Measurements from ENCODE around the gene ZFHX3.
"Not testable (repeated sequence)": the region's sequence is repeated elsewhere in the genome, so short reads cannot be mapped to it uniquely, and the experiment has no call there.

The ZFHX3 gene

GRCh38 chr16:73047536-73048291 lies at the start of gene ZFHX3:
TSS of gene ZFHX3 (minus strand) at chr16:73048128. CDS start at chr16:72960145, 87,983 bp downstream.
- DNase-seq = peak; percentile 80

GRCh38 chr16:73096510-73096909 lies 48.6 kb upstream of the ZFHX3 start:
- no peak for DNase-seq

- no peak for DNase-seq
These were observed 48.0 kb upstream of the ZFHX3 start for GRCh38 chr16:73095885-73096421.

- DNase-seq = no peak
These were observed 47.4 kb upstream of the ZFHX3 start for GRCh38 chr16:73095142-73095820.

GRCh38 chr16:73094371-73094770 lies 46.4 kb upstream of the ZFHX3 start:
- DNase-seq = no peak

GRCh38 chr16:73093146-73094144 lies 45.5 kb upstream of the ZFHX3 start:
- DNase-seq = no peak

- DNase-seq = peak; percentile 2
These were observed 44.4 kb upstream of the ZFHX3 start for GRCh38 chr16:73092236-73092781.

- DNase-seq = no peak
These were observed 43.2 kb upstream of the ZFHX3 start for GRCh38 chr16:73091174-73091573.

GRCh38 chr16:73089420-73089819 lies 41.5 kb upstream of the ZFHX3 start:
- no peak for DNase-seq

GRCh38 chr16:73086108-73086507 lies 38.2 kb upstream of the ZFHX3 start:
- no peak for DNase-seq

- no peak for DNase-seq
These were observed 35.3 kb upstream of the ZFHX3 start for GRCh38 chr16:73083271-73083670.

GRCh38 chr16:73082634-73083051 lies 34.7 kb upstream of the ZFHX3 start:
- DNase-seq = not testable (repeated sequence)

GRCh38 chr16:73080931-73081330 lies 33.0 kb upstream of the ZFHX3 start:
- no peak for DNase-seq

GRCh38 chr16:73076324-73076810 lies 28.4 kb upstream of the ZFHX3 start:
- DNase-seq = no peak

GRCh38 chr16:73074382-73074781 lies 26.5 kb upstream of the ZFHX3 start:
- no peak for DNase-seq

GRCh38 chr16:73072051-73072450 lies 24.1 kb upstream of the ZFHX3 start:
- DNase-seq = not testable (repeated sequence)

- peak; percentile 88 for DNase-seq
These were observed 23.4 kb upstream of the ZFHX3 start for GRCh38 chr16:73071131-73071940.

- DNase-seq = peak; percentile 41
These were observed 21.8 kb upstream of the ZFHX3 start for GRCh38 chr16:73069581-73070262.

GRCh38 chr16:73068541-73069401 lies 20.8 kb upstream of the ZFHX3 start:
- peak; percentile 97 for DNase-seq

All from DMS53 (cell line).